ENCODE measurements around the gene AUTS2. TPM values are rescaled to one million over a fixed set of nuclear protein-coding genes. Genes with fewer than 3 reads are reported as not detected.

AUTS2 gene
- total RNA-seq, 1 donor from 2014 or later = 71.3 TPM

- DNase-seq (ENCODE audit: low spot score in 2 of 2) = no peak
- no peak for FAIRE-seq
Measured at GRCh38 chr7:69706070-69706469, 107.8 kb downstream of the AUTS2 start.

GRCh38 chr7:69708857-69709256, 110.6 kb downstream of the AUTS2 start:
- DNase-seq (ENCODE audit: low spot score in 2 of 2) (peak in 1 of 2 donors; percentile 7), FAIRE-seq (no peak)

DNA sequence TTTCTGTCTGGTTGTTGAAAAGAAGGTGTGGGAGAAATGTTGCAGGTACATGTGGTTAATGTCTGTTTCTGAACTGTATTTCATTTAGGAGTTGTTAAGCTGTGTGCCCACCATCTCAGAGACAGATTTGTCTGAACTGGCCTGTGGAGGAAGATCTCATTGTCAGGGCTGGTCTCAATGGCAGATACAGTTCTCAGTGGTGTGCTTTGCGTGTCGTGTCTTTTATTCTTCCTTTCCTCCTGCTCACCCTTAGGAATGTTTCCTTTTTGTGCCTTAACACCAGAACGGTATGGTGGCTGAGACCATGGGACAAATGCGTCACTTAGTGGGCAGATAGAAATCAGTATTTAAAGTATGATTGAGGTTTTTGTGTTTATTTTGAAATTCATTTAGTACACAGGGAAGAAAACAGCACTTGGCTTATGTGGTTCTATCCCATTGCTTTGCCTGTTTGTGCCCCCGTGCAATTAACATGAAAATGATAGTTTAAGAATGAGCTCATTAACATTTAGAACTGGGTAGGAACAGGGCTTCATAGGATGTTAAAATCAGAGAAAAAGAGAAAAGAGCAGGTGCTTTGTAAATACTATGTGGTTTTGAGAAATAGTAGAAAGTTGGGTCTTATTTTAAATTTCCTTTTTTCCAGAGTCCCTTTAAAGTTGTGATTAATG, 112.6 kb downstream of the AUTS2 start:
- DNase-seq (ENCODE audit: low spot score in 2 of 2) (no peak), FAIRE-seq (no peak)

DNA sequence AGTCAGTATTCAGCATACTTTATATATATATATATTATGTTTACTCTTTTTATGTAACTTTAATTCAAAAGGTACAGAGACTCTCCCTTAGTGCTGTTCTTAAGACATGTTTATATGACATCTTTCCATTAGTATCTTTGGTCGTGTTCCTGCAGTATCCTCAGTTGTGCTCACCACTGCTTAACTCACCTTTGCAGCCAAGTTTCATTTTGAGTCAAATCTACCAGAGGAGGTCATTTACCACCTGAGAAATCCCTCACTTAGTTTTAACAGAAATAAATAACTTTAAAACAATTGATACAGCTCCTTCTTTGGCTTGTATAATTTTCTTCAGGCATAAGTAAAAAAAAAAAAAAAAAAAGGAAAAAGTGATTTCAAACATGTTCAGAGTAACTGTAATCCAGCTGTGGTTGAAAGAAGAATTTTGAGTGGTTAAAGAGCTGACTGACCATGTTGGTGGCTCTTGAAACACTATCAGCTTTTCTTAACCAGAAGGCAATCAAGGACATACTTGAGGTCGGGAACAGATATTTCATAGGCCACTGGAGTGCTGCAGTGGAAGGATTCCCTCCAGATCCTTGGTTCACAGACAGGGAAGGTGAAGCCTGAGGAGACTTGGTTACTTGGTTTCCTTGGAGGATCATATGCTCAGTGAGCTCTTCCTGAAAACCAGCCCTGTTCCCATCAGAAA, 116.8 kb downstream of the AUTS2 start:
- FAIRE-seq (no peak), DNase-seq (ENCODE audit: low spot score in 2 of 2) (no peak)

GRCh38 chr7:69717221-69717620, 118.9 kb downstream of the AUTS2 start:
- no peak for FAIRE-seq
- DNase-seq (ENCODE audit: low spot score in 2 of 2) = no peak

DNA sequence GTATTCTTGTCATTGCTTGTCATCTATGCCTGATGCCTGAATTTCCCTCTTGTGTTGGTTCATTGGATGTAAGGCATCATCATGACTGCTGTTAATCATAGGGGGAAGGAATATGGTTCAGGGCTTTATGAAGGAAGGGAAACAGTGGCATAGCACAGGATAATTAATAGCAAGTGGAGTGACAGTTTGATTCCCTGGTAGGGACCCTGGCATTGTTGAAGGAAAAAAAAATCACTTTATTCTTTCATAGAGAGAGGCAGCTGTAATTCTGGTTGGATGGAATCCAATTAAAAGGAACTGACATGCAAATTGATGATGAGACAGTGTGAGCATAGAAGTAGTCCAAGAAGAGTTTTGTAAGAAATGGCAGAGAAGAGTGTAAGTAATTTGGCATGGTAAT, 121.4 kb downstream of the AUTS2 start:
- FAIRE-seq (no peak), DNase-seq (ENCODE audit: low spot score in 2 of 2) (no peak)

GRCh38 chr7:69722843-69723242, 124.6 kb downstream of the AUTS2 start:
- FAIRE-seq (no peak), DNase-seq (ENCODE audit: low spot score in 2 of 2) (no peak)

GRCh38 chr7:69723663-69724062, 125.4 kb downstream of the AUTS2 start:
- no peak for FAIRE-seq
- no peak for DNase-seq (ENCODE audit: low spot score in 2 of 2)

DNA sequence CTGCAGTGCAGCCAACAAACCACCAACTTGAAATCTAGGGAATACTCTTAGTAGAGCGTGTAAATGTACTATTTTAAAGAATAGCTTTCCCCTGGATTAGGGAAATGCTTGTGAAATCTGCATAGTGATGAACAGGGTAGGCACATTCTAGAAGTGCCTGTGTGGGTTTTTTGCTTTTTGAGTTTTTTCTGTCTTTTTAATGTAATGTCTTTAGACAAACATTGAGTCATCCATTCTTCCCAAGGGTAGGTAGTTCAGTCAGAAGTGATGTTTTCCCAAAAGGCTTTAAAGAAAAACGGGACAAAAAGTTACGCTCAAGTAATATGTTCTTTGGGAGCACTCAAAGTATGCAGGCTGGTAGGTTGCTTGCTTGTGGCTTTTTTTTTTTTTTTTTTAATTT, 130.0 kb downstream of the AUTS2 start:
- DNase-seq (ENCODE audit: low spot score in 2 of 2) (no peak), FAIRE-seq (no peak)

- no peak for FAIRE-seq
- no peak for DNase-seq (ENCODE audit: low spot score in 2 of 2)
Measured at GRCh38 chr7:69732203-69732602, 133.9 kb downstream of the AUTS2 start.

DNA sequence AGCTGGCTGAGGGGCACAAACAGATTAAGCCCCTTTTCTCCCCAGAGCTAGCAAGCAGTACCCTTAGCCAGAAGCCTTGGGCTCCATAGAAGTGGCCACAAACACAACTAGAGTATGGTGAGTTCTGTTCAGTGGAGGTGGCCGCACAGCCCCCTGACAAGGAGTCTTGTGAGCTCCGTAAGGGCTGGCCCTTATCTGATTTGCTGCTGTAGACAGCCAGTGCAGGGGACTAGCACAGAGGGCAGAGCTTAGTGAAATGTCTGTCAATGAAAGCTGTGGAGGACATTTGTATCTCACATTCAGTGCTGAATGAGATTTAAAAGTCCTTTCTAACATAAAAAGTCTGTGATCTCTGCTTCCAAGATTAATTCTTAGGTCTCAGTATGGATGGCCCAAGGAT, 137.3 kb downstream of the AUTS2 start:
- no peak for FAIRE-seq
- no peak for DNase-seq (ENCODE audit: low spot score in 2 of 2)

DNA sequence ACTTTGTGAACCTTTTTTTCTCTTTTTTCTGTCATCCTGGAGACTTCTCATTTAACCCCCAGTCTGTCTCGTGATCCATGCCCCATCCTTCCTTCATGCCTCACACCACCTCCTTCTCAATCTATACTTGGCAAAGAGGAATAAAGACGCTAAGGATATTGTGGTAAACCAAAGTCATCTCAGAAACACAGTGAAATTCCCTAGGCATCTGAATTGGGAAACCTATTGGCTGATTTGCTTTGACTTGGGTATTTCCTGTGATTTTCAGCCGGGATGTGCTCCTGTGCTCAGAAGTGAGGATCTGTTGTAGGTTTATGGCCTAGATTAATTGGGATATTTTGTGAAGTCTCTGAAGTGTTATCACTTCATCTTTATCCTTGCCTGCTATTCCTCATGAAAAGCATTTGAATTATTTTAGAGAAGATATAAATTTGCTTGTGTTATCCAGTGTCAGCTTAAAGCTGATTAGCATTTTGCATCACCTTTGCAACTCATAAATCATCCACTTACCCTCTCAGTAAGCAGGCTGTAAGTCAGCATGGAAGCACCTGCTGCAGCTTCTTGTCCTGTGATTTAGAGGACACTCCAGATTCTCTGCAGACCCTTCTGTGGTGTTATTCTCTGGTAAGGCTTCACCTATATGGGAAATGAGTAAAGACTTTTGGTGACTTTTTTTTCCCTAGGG, 138.0 kb downstream of the AUTS2 start:
- DNase-seq (ENCODE audit: low spot score in 2 of 2) (no peak), FAIRE-seq (no peak)

- FAIRE-seq = no peak
- no peak for DNase-seq (ENCODE audit: low spot score in 2 of 2)
Measured at GRCh38 chr7:69738396-69738951, 140.2 kb downstream of the AUTS2 start.

DNA sequence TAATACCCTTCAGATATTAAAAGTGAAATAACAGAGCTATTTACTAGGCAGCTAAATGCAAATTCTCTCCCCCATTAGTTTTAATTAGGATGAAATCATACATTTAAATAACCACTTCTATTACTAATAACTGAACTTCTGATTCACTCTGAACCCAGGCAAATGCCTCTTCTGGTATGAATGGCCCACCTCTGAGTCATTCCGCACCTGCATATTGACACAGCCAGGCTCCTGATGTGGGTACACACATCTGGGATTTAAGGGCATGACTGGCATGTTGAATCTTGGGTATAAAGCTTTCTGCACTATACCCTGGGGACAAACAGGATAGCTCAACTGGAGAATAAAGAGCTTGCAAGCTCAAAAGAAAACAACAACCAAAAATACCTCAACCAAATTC, 140.9 kb downstream of the AUTS2 start:
- FAIRE-seq = no peak
- DNase-seq (ENCODE audit: low spot score in 2 of 2) = no peak

- FAIRE-seq = no peak
- DNase-seq (ENCODE audit: low spot score in 2 of 2) = peak in 1 of 2 donors; percentile 12
Measured at GRCh38 chr7:69739931-69740431, 141.7 kb downstream of the AUTS2 start.

DNA sequence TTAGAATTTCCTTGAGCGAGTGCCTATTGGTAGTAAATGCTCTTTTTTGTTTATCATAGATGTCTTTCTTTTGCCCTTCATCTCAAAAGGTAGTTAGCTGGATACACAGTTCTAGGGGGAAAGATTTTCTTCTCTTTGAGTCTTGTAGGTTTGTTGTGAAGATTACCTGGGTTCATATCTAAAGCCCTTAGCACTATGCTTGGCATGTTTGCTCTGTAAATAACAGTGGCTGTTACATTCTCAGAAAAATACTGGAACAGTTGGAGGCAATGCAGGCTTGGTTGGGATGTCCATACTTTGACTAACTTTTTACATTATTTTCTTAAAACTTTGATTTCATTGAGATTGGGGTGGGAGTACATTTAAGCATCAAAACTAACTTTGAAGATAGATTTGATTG, 144.0 kb downstream of the AUTS2 start:
- no peak for DNase-seq (ENCODE audit: low spot score in 2 of 2)
- FAIRE-seq = no peak

- FAIRE-seq (no peak), DNase-seq (ENCODE audit: low spot score in 2 of 2) (no peak)
Measured at GRCh38 chr7:69743436-69743835, 145.2 kb downstream of the AUTS2 start.

- no peak for FAIRE-seq
- DNase-seq (ENCODE audit: low spot score in 2 of 2) = no peak
Measured at GRCh38 chr7:69744026-69744425, 145.8 kb downstream of the AUTS2 start.

DNA sequence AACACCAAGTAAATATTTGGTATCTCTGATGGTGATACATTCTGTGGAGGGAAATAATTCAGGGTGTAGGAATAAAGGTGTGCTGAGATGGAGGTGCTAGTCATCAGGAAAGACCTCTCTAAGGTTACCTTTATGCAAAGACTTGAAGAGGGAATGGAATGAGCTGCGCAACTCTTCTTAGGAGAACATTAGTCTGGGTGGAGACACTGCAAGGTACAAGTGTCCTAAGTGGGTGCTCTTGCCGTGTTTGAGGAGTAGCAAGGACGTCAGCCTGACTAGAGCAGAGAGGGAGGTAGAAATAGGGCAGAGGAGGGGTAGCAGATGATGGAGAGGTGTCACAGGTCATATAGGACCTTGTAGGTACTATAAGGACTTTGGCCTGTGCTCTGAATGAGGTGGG, 148.1 kb downstream of the AUTS2 start:
- DNase-seq (ENCODE audit: low spot score in 2 of 2) (no peak), FAIRE-seq (no peak)

GRCh38 chr7:69747144-69747543, 148.9 kb downstream of the AUTS2 start:
- FAIRE-seq (no peak), DNase-seq (ENCODE audit: low spot score in 2 of 2) (no peak)

DNA sequence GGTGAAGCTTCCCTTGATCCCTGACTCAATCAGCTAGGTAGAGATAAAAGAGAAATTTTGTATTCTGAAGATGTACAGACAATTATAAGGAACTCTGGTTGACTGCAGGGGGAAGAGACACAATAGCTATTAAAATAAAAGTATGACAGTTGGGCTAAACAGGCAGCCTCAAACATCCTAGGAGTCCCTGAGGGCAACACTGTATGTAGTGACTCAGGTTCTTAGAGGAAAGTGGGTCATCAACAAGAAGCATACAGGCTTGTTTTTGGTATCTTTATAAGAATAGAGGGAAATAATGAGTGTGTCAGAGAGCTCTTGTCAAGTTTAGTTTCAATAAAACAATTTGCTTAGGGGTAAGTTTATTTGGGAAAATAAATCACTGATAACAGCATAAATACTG, 150.3 kb downstream of the AUTS2 start:
- FAIRE-seq (no peak), DNase-seq (ENCODE audit: low spot score in 2 of 2) (no peak)
